ENCODE measurements around the gene CPSF2. TPM values are rescaled to one million over a fixed set of nuclear protein-coding genes. Genes with fewer than 3 reads are reported as not detected.

CPSF2 gene
- total and polyA plus RNA-seq, 2 experiments from 2014 or later = 23.3 to 39.6 TPM

DNA sequence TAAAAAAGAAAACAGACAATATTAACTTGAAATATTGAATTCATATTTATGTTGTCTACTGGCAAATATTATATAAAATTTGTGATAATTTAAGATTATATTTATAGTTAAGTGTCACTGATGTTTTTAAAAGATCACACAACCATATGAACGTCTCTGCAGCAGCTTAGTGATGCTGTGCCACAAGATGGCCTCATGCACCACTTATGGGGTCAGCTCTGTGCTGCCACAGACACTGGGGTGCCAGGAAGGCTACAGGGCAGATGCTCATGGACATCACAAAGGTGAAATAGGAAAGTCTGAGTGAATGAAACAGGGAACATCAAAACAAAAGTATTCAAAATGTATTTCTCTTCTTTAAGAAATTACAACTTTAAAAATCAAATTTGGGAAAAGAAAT lies 28.4 kb upstream of the CPSF2 start:
- Histone ChIP-seq H3K27ac (no peak overlapping the region), H3K4me2 (no peak overlapping the region), H3K4me1 (ENCODE audit: insufficient read depth) (no peaks in the 10 kb centered on the region), H3K27me3 (no peaks in the 10 kb centered on the region), H2AFZ (no peak overlapping the region), H3K4me3 (no peak overlapping the region), H3K9me3 (ENCODE audit: low read depth) (no peaks in the 10 kb centered on the region), H3K79me2 (peaks cover 13% of the 10 kb centered on the region), H4K20me1 (ENCODE audit: insufficient read depth, poor library complexity, severe bottlenecking) (peaks cover 4% of the 10 kb centered on the region), H3K36me3 (replicated peaks; ENCODE audit: insufficient read depth, low read depth) (no peaks in the 10 kb centered on the region), H3K9me2 (replicated peaks; ENCODE audit: insufficient read depth) (no peaks in the 10 kb centered on the region)
- no peak for DNase-seq (ENCODE audit: low spot score)
- WGBS (ENCODE audit: low lambda C conversion rate, missing lambda C conversion rate) = 68% methylated on average over 1 of the region's 1 CpG
- TF ChIP-seq EZH2phosphoT487 (IDR thresholded peaks at IDR 0.05; ENCODE audit: low read depth, severe bottlenecking, unreplicated experiment) (no peak), EZH2 (IDR thresholded peaks at IDR 0.05; ENCODE audit: borderline replicate concordance) (no peak)
- TF ChIP-seq, protein P1, sequence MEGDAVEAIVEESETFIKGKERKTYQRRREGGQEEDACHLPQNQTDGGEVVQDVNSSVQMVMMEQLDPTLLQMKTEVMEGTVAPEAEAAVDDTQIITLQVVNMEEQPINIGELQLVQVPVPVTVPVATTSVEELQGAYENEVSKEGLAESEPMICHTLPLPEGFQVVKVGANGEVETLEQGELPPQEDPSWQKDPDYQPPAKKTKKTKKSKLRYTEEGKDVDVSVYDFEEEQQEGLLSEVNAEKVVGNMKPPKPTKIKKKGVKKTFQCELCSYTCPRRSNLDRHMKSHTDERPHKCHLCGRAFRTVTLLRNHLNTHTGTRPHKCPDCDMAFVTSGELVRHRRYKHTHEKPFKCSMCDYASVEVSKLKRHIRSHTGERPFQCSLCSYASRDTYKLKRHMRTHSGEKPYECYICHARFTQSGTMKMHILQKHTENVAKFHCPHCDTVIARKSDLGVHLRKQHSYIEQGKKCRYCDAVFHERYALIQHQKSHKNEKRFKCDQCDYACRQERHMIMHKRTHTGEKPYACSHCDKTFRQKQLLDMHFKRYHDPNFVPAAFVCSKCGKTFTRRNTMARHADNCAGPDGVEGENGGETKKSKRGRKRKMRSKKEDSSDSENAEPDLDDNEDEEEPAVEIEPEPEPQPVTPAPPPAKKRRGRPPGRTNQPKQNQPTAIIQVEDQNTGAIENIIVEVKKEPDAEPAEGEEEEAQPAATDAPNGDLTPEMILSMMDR (IDR thresholded peaks at IDR 0.05; ENCODE audit: poor library complexity) = no peak

DNA sequence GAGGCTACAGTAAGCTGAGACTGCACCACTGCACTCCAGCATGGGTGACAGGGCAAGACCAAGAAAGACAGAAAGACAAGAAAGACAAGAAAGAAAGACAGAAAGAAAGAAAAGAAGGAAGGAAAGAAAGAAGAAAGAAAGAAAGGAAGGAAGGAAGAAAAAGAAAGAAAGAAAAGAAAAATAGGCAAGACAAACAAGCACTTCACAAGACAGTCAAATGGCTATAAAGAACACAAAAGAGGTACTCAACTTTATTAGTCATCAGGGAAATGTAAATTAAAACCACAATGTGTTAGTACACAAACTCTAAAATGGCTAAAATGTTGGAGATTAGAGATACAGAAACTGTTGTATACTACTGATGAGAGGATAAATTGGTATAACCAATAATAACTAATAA lies 22.0 kb upstream of the CPSF2 start:
- no peak overlapping the region for H3K4me3 ChIP-seq
- no peak overlapping the region for H3K4me2 ChIP-seq
- no peak for DNase-seq (ENCODE audit: low spot score)
- no peak overlapping the region for H3K27ac ChIP-seq
- H3K4me1 ChIP-seq (ENCODE audit: insufficient read depth) = no peaks in the 10 kb centered on the region
- no peaks in the 10 kb centered on the region for H3K36me3 ChIP-seq (replicated peaks; ENCODE audit: insufficient read depth, low read depth)
- no peaks in the 10 kb centered on the region for H3K9me3 ChIP-seq (ENCODE audit: low read depth)
- H3K79me2 ChIP-seq = peaks cover 75% of the 10 kb centered on the region
- TF ChIP-seq, protein P1 (IDR thresholded peaks at IDR 0.05; ENCODE audit: poor library complexity) = no peak
- TF ChIP-seq EZH2 (IDR thresholded peaks at IDR 0.05; ENCODE audit: borderline replicate concordance) (no peak), EZH2phosphoT487 (IDR thresholded peaks at IDR 0.05; ENCODE audit: low read depth, severe bottlenecking, unreplicated experiment) (no peak)
- H3K27me3 ChIP-seq = no peaks in the 10 kb centered on the region
- H2AFZ ChIP-seq = no peak overlapping the region
- peaks cover 9% of the 10 kb centered on the region for H4K20me1 ChIP-seq (ENCODE audit: insufficient read depth, poor library complexity, severe bottlenecking)
- no peaks in the 10 kb centered on the region for H3K9me2 ChIP-seq (replicated peaks; ENCODE audit: insufficient read depth)

DNA sequence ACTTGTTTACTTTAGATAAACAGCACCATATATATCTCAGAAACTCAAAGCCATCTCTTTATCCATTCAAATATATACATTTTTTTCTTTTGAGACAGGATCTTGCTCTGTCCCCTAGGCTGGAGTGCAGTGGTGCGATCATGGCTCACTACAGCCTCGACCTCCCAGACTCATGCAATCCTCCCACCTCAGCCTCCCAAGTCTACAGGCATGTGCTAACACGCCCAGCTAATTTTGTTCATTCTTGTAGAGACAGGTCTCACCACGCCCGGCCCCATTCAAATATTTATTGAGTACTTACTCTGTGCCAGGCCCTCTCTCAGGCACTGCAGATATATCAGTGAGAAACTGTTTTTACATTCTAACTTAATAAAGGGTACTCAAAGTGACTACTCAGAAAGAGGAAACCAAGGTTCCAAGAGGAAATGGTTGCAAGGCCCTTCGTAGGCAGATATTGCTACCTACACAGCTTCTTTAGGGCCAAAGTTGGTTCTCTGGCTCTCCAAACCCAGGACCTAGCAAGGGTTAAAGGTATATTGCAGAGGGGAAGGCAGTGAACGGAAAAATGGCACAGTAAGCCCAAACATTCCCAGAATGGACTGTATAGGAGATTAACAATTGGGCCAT lies 18.3 kb upstream of the CPSF2 start:
- no peaks in the 10 kb centered on the region for H3K27me3 ChIP-seq
- DNase-seq (ENCODE audit: low spot score) = no peak
- no peak overlapping the region for H2AFZ ChIP-seq
- TF ChIP-seq, protein P1 (IDR thresholded peaks at IDR 0.05; ENCODE audit: poor library complexity) = no peak
- TF ChIP-seq EZH2phosphoT487 (IDR thresholded peaks at IDR 0.05; ENCODE audit: low read depth, severe bottlenecking, unreplicated experiment) (no peak), EZH2 (IDR thresholded peaks at IDR 0.05; ENCODE audit: borderline replicate concordance) (no peak)
- H3K4me3 ChIP-seq = no peak overlapping the region
- H3K9me2 ChIP-seq (replicated peaks; ENCODE audit: insufficient read depth) = no peaks in the 10 kb centered on the region
- WGBS (ENCODE audit: low lambda C conversion rate, missing lambda C conversion rate) = 90% methylated on average over 7 of the region's 7 CpGs
- peaks cover 5% of the 10 kb centered on the region for H4K20me1 ChIP-seq (ENCODE audit: insufficient read depth, poor library complexity, severe bottlenecking)
- no peaks in the 10 kb centered on the region for H3K9me3 ChIP-seq (ENCODE audit: low read depth)
- peaks cover 66% of the 10 kb centered on the region for H3K79me2 ChIP-seq
- no peak overlapping the region for H3K27ac ChIP-seq
- H3K4me1 ChIP-seq (ENCODE audit: insufficient read depth) = no peaks in the 10 kb centered on the region
- no peak overlapping the region for H3K4me2 ChIP-seq
- no peaks in the 10 kb centered on the region for H3K36me3 ChIP-seq (replicated peaks; ENCODE audit: insufficient read depth, low read depth)
